ENCODE measurements around the gene KRT82. TPM values are rescaled to one million over a fixed set of nuclear protein-coding genes. Genes with fewer than 3 reads are reported as not detected.
A peak's percentile ranks its signal among the peaks of the same experiment; 100 is the strongest.

KRT82 gene
- total RNA-seq, 1 experiment from 2014 or later = not detected

GRCh38 chr12:52413782-52414345 lies 7.7 kb upstream of the KRT82 start:
- Histone ChIP-seq H3T11ph (ENCODE audit: low read length) (no peak overlapping the region), H2BK15ac (ENCODE audit: low read depth, low read length) (no peak overlapping the region), H3K9me3 (ENCODE audit: control insufficient read depth, low read depth, low read length) (no peaks in the 10 kb centered on the region), H3K56ac (ENCODE audit: insufficient read length, low read depth, low read length) (no peak overlapping the region), H4K8ac (replicated peaks; ENCODE audit: insufficient read length, low read depth, low read length) (no peak overlapping the region), H3K9ac (ENCODE audit: extremely low read depth, insufficient read length, low read length) (no peak overlapping the region), H3K4me1 (ENCODE audit: insufficient read depth, low read length) (no peaks in the 10 kb centered on the region), H2BK12ac (ENCODE audit: insufficient read length, low read depth, low read length) (no peak overlapping the region), H3K27ac (ENCODE audit: insufficient read length, low read depth, low read length) (no peak overlapping the region), H4K20me1 (ENCODE audit: control insufficient read depth, insufficient read depth, insufficient read length) (no peaks in the 10 kb centered on the region), H3K23ac (ENCODE audit: insufficient read length, low read depth, low read length) (no peak overlapping the region), H4K5ac (ENCODE audit: insufficient read length, low read depth, low read length) (no peak overlapping the region), H3K27me3 (ENCODE audit: insufficient read depth, low read length) (no peaks in the 10 kb centered on the region), H3K79me2 (ENCODE audit: insufficient read depth, low read length) (no peaks in the 10 kb centered on the region), H3K14ac (ENCODE audit: insufficient read depth, low read length) (no peak overlapping the region), H2AFZ (ENCODE audit: low read length) (no peak overlapping the region), H3K23me2 (ENCODE audit: insufficient read length, low read depth, low read length, poor library complexity, severe bottlenecking) (peaks cover 3% of the 10 kb centered on the region), H2BK5ac (ENCODE audit: insufficient read length, low read length) (no peak overlapping the region), H2BK20ac (ENCODE audit: low read depth, low read length, poor library complexity, severe bottlenecking) (no peak overlapping the region), H3K4ac (ENCODE audit: low read depth, low read length) (no peak overlapping the region), H3K79me1 (ENCODE audit: insufficient read depth, low read depth, low read length, poor library complexity, severe bottlenecking) (no peaks in the 10 kb centered on the region), H2AK5ac (ENCODE audit: insufficient read length, low read length) (no peak overlapping the region), H3K4me2 (ENCODE audit: insufficient read depth, insufficient read length, low read length) (no peak overlapping the region), H3K18ac (ENCODE audit: insufficient read length, low read depth, low read length) (no peak overlapping the region), H4K91ac (ENCODE audit: insufficient read length, low read depth, low read length) (no peak overlapping the region), H2BK120ac (ENCODE audit: low read depth, low read length, poor library complexity, severe bottlenecking) (no peak overlapping the region)
- no peak overlapping the region for H3K4me3 Mint-ChIP-seq
- peaks cover 0 to 4% (median 0%) of the 10 kb centered on the region in 3 experiments; a peak in 2 of 7 replicates for H3K36me3 Mint-ChIP-seq (ENCODE audit: insufficient read depth in 1 of 3, low read depth in 3 of 3)
- no peak overlapping the region for H3K27ac Mint-ChIP-seq
- no CpG with 5 or more reads among the region's 8 CpGs for WGBS (ENCODE audit: extremely low coverage, insufficient read length, low lambda C conversion rate)
- H3K27me3 Mint-ChIP-seq (ENCODE audit: low read depth) = peaks cover 10% of the 10 kb centered on the region
- H3K4me1 Mint-ChIP-seq = peaks cover 8 to 9% of the 10 kb centered on the region in 2 experiments
- peaks cover 5 to 7% of the 10 kb centered on the region in 2 experiments; a peak in 3 of 5 replicates for H3K9me3 Mint-ChIP-seq
- TF ChIP-seq CTCF (conservative IDR thresholded peaks at IDR 0.05) = peak; percentile 62
- DNase-seq = peak; percentile 73
